Activated CD8-positive, alpha-beta memory T cell treated with anti-CD3 and anti-CD28 coated beads, Interleukin-2, amount 50 U/mL, for 4 hours (primary cell): Measurements from ENCODE around the gene LTBP1.

Experiments
- DNase-seq: peaks from one replicate; pipeline ENCODE4 v3.0.0-alpha.2; 2020

The LTBP1 gene

DNA sequence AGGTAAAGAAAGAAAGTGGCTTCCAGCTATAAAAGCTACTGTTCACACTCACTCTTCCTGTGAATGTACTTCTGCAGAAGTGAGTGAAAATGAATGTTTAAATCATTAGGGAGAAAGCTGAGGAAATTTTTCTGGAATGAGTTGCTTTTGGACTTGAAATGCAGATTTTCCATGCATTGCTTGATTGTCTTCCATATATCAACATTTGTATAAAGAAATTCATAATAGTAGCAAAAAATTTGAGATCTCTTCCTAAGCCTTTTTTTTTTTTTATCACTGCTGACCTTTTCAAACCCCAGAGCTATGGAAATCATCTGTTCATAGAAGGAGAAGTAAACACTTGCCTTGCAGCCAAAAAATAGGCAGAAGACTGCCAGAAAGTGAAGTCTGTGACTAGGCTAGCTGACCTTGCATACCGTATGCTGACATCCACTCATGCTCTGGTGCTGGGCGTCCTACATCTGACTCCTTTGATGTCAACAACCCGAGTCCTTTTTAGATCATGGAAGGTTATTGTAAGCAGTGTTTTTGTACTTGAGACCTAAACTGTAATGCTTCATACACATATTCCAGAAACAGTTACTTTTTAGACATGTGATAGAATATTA, 375.2 kb downstream of the LTBP1 start:
- DNase-seq = no peak

DNA sequence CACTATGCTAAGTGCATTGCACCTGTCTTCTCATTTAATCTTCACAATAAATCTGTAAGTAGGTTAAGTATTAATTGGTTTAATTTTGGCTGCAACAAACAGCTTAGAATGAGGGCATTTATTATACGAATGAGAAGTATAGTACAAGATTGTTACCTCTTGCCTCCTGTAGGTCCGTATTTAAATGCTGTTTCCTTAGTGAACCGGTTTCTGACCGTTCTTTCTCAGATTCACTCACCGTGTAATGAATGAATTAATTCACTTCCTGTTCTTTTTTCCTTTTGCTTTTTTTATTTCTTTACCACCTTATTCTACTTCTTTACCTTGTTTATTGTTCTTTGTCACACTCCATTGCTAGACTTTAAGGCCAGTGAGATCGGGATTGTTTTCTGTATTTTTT, 375.9 kb downstream of the LTBP1 start:
- DNase-seq = no peak

DNA sequence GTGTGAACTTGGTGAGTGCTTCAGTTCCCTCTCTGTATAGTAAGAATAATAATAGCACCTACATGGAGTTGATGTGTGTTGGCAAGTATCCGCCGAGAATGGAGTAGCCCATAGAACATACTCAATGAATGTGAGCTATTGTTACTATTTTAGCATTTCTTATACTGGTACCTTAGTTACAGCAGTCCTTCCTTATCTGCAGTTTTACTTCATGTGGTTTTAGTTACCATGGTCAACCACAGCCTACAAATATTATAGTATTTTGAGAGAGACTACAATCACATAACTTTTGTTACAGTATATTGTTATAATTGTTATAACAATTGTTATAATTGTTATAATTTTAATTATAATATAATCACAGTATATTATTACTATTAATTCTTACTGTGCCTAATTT, 377.2 kb downstream of the LTBP1 start:
- DNase-seq = no peak

DNA sequence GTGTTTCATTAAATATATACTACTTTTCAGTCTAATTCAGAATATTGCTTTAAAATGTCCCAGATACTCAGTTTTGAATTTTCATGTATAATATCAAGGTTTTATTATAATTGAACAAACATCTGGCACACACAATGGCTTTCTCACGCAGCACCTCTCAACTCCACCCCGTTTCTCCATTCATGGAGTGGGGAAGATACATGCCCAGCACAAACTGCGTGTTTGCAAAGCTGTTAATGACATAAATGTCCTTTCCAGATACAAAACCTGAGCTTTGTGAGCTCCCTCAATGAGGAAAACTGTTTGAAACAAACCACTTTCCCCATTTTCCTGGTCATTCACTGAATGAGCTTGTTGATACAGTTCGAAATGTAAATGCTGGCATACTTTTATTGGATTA, 379.3 kb downstream of the LTBP1 start:
- DNase-seq = no peak

DNA sequence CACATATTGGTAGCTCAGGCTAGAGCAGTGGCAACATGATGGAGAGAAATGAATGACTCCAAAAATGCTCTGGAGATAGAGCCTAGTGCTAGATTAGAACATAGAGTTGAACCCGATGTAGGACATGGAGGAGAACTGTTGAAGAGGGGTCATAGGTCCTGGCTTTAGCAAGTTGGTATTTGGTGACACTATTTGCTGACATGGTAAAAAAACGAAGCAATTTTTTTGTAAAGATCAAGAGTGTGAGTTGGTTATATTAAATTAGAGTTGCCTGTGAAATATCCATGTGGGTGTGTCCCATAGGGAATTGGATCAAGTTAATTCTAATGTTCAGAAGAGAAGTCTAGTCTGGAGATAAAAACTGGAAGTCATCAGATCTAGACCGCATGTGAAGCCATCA, 386.7 kb downstream of the LTBP1 start:
- no peak for DNase-seq

DNA sequence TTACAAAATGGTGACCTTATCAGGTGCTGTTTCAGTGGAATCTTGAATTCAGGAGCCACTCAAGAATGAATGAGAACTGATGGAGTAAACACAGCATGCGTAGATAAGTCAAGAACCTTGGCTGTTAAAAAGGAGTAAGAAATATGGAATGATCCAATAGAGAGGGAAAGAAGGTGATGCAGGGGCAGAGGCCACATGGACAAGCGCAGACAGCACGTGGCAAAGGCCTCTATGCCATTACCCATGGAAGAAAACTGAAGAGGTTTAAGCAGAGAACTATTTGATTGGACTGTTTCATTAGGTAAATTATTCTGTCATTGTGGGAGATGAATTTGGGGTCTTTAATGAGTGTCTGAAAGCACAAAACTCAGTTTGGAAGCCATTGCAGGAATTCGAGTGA, 387.3 kb downstream of the LTBP1 start:
- DNase-seq = no peak

DNA sequence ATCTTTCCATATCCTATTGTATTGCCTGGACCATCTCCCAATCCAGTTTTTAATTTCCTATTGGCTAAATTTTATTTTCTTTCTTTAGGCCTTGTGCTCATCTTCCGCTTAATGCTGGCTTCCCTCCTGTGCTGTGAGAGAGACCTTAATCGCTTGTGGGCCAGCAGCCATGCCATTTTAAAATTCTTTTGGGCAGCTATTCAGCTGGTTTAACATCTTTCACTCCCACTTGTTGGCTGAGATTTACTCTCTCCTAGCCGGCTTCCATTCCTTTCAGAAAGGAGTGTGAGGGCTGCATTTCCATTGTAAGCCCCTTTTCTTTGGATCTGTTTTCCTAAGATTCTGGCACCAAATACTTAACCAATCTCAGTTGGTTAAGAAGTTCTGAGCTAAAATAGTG, 388.8 kb downstream of the LTBP1 start:
- no peak for DNase-seq

DNA sequence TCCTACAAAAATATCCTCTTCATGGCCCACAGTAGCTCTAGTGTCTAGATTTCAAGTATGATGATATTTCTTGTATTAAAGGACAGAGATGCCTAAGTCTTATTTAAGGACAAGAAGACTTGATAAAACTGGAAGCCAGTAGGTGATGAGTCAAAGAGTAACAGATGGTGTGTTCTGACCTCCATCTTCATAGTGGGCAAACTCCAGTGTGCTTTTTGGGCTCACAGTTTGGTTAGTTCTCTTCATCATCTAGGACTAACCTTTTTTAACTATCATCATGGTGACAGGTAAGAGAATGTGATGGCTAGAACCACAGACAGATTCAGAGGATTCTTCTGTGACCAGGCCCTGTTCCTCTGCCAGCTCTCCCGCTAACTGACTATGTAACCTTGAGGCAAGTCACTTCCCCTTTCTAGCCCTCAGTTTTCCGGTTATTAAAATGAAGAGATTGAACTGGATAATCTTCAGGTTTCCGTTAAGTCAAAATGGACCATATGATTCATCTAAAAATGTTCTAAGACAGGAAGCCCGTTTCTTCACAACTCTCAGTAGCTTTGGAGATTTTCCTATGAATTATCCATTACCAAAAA, 389.4 kb downstream of the LTBP1 start:
- no peak for DNase-seq

DNA sequence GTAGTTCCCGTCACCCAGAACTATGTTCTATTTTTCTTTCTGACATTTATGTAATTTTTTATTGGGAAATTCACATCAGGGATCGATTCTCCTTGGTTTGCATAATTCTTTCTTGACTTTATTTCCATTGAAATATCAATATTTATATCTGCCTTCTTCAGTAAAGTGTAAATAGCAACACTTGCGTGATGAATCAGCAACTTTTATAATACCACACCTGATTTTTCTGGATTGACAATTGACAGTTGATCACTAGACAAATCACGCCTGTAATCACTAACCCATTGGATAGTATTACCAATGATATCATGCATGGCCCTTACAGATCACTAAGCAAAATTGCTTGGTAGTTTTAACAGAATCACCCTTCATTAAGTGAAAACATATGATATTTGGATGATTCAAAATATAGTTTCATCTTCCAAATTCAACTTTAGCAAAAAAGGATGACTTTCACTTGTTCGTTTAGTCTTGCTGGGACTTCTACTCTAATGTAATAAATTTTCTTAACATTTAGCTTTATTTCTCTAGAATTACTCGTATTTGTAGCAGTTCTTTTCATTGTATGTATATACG, 390.7 kb downstream of the LTBP1 start:
- DNase-seq = no peak

DNA sequence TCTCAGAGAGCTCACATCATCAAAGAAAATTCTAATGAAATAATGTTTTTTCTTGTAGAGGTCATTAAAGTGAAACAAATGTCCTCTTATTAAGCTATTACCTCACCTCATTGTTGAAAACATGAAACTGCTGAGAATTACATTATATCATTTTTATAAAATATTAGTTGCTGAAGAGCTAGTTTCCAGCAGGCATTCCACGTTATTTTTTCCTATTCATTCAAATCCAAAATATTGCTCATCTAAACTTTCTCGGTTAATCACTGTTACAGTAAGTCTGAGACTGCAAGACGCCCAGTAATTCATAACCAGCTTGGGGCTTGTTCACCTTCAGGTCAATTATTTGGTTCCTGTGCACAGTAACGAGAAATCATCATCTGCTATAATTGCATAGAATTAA, 391.2 kb downstream of the LTBP1 start:
- DNase-seq = no peak

DNA sequence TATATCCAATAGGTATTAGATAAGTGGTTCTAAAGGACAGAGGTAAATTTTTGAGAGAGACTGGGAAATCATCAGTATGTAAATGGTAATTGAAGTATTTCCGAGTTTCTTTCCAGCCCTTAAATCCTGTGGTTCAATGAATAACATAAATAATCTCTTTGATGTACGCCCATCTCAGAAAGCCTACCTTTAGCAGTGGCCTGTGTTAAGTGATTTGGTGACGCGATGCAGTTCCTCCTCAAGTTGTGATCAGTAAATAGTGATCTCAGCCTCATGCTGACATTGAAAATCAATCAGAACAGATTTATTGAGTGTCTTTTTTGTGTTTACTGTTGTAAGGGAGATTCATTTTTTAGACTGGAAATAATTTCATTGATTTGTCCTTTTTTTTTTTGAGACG, 392.5 kb downstream of the LTBP1 start:
- DNase-seq = no peak

DNA sequence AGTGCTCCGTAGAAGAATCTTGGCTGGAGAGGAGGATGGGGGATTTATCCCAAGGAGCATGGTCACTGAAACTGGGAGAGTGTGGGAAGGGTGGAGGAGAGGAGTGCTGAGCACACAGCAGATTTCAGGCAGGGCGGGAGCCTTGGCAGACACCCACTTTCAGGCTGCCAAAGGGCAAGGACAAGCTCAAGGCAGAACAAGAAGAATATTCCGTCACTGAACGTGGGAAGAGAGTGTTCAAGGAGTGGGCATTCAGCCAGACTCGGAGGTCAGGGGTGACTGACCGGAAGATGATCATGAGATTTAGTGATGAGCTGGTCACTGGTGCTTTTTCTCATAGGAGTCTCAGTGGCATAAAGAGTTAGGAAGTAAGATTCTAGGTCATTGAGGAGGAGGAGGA, 393.5 kb downstream of the LTBP1 start:
- no peak for DNase-seq

DNA sequence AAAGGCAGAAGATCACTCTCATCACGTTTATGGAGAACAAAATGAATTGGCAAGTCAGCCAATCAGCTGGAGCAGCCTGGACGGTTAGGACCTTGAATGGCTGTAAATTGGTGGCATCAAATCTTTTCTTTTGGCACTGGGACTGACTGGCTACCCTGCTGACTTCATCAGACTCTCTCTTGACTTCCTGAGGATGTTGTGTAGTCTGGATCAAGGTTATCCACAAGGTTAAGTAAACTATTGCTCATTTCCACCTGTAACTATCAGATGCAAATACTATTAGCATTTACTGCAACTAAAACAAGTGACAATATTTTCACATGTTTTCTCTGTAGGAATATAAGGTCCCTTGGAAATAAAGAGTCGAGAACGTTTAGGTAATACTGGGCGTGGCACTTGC, 395.4 kb downstream of the LTBP1 start:
- no peak for DNase-seq

DNA sequence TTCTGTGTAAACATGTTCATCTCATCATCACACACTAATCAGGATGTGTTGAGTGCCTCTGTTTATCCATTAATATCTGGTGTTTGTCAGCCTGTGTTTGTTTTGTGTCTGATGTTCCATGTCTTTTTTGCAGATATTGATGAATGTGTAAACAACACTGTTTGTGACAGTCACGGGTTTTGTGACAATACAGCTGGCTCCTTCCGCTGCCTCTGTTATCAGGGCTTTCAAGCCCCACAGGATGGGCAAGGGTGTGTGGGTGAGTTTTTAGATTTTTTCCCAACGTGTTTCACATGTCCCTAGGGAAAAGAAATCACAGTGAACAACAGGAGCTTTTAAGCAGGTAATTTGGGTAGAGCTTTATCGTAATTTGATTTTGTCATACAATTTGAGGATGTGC, 396.0 kb downstream of the LTBP1 start:
- DNase-seq = no peak

DNA sequence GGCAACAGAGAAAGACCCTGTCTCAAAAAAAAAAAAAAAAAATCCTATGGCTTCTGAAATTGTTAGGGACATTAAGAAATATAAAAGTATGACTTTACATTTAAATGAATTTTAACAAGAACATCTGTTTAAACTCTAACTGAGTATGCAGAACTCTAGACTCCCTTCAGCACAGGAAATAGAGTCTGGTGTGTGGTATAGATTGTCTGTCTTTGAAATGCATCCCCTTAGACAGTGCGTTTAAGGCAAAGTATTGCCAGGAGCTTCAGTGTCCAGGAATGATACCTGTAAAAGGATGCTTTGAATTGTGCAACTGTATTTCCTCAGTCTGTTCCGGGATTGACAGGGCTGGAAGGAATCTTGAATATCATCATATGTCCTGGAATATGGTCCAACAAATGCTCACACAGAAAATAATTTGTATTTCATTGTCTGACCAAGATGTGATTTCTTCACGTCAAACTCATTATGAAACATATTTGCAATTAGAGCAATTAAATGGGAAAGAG, 396.7 kb downstream of the LTBP1 start:
- no peak for DNase-seq

DNA sequence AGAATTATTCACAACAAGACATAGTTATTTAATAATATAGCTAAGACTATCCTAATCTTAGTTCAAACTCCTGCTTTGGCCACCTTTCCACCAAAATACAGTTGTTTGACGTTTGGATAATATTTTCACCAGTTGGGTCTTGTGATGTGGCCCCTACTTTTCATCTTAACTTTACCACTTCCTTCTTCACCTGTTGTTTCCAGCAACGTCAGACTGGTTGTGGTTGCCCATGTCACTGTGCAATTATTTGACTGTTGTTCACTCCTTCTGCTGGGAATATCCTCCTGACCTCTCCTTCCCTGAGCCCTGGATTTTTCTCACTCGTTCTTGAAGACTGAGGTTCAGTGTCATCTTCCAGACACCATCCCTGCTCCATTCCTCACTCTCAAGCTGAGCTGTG, 397.5 kb downstream of the LTBP1 start:
- DNase-seq = no peak

DNA sequence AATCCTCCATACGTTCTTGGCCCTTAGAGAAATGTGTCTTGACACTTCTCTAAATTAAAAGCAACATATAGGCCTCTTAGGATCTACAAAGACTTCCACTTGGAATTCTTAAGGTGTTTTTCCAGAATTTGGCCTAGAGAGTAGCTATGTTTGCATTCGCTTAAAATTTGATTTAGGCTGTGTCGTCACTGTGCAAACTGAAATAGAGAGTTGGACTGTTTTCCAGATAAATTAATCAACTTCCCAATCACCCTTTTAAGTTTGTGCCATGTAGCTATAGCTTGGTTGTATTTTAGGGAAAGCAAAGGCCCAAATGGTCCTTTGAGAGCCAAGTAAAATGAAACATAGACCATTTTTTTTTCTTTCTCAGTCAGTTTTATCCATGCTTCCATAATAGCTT, 401.1 kb downstream of the LTBP1 start:
- no peak for DNase-seq

DNA sequence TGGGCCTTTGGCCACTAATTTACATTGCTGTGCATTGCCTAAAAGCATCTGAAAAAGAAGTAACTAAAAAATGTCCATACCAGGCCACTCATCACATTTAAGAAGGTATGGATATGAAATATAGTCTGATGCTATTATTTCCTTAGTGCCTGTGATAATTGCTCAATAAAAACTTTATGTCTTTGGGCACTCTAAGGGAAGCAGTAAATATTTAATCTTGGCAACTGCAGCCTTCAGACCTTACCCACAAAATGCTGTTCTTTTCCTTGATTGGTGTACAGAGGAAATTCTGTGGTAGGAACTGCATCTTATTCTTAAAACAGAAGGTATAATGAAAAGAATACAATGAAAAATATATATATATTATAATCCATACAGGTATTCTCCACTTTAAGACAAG, 403.9 kb downstream of the LTBP1 start:
- DNase-seq = no peak

DNA sequence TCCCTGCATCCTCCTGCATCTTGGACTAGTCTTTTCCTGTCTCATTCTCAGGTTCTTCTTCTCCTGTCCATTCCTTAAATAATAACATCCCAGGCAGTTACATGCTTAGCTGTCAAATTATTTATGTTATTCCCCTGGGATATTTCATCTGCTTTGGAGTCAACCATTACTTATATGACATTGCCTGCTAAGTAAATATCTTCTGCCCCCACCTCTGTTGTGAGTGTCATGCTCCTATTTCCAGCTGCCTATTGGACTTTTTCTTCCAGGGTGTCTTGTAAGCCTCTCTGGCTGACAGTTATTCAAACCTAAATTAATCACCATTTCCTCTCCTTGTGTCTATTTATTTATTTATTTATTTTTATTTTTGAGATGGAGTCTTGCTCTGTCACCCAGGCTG, 405.0 kb downstream of the LTBP1 start:
- DNase-seq = no peak

DNA sequence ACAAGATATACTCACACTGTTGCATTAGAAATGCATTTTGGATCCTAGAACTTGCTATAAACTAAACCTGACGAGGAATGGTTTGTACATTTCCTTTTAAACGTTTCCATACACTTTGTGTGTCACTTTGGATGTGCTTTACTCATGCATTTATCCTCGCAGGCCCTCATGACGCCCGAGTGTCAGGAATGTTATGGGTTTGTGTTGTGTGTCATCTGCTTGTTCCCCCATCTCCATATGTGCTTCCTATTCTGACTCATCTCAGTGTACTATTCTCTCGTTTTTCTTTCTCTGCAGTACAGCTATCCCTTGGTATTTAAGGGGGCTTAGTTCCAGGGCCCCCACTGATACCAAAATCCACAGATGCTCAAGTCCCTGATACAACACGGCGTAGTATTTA, 408.2 kb downstream of the LTBP1 start:
- no peak for DNase-seq

DNA sequence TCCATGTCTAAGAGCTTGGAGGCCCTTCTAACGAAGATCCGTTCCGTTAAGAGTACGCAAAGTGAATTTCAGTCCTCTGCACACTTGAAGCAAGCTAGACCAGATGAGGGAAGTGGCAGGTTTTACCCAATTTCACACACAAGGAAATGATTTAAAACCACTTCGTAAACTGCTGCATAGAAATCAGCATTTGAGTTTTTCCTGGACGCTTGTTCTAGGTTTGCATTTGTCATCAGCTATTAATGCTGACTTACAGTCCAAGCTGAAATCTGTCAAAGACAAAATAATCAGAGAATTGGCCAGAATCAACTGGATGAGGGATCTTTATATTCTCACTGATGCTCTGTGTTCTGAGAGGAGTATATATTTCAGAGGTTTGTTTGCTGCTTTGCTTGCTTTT, 412.1 kb downstream of the LTBP1 start:
- DNase-seq = no peak

DNA sequence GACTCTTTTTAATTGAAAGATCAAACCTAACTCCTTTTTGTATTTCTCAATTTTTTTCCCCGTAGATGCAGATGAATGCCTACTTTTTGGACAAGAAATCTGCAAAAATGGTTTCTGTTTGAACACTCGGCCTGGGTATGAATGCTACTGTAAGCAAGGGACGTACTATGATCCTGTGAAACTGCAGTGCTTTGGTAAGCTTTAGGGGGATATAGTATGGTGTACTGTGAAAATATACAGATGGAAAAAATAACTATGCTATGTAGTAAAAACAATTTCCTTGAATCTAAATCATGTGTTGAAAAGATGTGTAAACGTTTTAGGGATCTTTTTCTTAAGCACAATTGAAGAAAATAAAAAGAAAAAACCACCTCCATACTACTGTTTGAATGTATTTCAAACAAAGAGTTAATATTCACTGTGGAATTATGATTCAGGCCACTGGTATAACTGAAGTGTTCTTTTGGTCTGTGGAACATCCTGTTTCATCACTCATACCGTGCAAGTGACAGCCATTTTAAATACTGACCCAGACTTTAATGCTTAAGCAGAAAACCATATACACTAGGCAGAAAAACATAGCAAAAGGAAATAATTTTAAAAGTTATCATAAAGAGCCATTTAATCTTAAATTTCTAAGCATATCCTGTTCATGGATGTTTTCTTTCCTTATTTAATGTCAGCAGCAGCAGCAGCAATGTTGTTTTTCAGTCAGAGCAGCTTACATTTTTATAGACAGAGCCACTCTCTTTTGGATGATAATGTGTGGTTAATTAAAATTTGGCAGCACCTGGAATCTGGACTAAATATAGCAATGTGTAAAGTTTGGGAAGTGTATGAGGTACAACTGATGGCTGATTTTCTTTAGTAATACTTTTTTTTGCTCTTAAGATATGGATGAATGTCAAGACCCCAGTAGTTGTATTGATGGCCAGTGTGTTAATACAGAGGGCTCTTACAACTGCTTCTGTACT, 416.9 kb downstream of the LTBP1 start:
- no peak for DNase-seq

DNA sequence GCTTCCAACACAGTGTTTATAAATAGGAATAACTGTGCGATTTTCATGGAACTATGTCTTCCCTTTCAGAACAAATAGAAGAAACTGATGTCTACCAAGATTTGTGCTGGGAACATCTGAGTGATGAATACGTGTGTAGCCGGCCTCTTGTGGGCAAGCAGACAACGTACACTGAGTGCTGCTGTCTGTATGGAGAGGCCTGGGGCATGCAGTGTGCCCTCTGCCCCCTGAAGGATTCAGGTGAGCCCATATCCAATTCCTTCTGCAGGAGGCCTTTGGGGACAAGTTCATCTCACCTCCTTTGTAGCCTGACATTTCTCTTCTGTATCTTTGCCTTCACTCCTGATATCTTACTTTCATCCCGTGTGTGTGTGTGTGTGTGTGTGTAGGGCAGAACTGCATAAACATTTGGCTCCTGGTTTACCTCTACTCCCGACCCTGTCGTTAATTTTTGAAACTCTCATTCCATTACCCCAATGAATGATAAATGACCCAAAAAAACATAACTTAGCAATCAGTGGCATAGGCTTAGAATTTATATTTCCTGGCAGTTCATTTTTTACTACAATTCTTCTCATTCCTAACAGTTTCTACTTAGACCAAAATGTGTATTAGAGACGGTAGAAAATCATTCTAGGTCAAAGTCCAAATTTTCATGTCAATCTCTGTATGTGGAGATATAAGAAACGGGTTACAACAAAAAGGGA, 418.7 kb downstream of the LTBP1 start:
- DNase-seq = no peak
